Duodenal mucosa (tissue), 2 donors: ENCODE data around the gene JUNB.
A peak's percentile ranks its signal among the peaks of the same experiment; 100 is the strongest.

Experiments used
- H3K27ac ChIP-seq: one replicate; pipeline ENCODE4 v1.7.0; 2013; ENCODE audit warnings: low read depth, low read length
- H3K27me3 ChIP-seq, 2 donors: one replicate each; pipeline ENCODE4 v1.7.0; 2013; ENCODE audit warnings: low read length in 2 of 2, control low read depth in 1 of 2; ENCODE audit not compliant: insufficient read depth in 2 of 2, control insufficient read depth in 1 of 2
- H3K36me3 ChIP-seq, 2 donors: one replicate each; pipeline ENCODE4 v1.7.0; 2013; ENCODE audit warnings: low read length in 2 of 2, control low read depth in 1 of 2; ENCODE audit not compliant: insufficient read depth in 2 of 2, control insufficient read depth in 1 of 2
- H3K4me1 ChIP-seq, 2 donors: one replicate each; pipeline ENCODE4 v1.7.0; 2013; ENCODE audit warnings: low read length in 2 of 2, control low read depth in 1 of 2; ENCODE audit not compliant: insufficient read depth in 2 of 2, control insufficient read depth in 1 of 2
- H3K4me3 ChIP-seq, 2 donors: one replicate each; pipeline ENCODE4 v1.7.0; 2013; ENCODE audit warnings: low read length in 2 of 2, low read depth in 1 of 2
- H3K9ac ChIP-seq, 2 donors: one replicate each; pipeline ENCODE4 v1.7.0; 2013; ENCODE audit warnings: low read length in 2 of 2, low read depth in 1 of 2
- H3K9me3 ChIP-seq, 2 donors: one replicate each; pipeline ENCODE4 v1.7.0; 2013; ENCODE audit warnings: low read length in 2 of 2, control low read depth in 1 of 2; ENCODE audit not compliant: control insufficient read depth in 1 of 2

JUNB gene

DNA sequence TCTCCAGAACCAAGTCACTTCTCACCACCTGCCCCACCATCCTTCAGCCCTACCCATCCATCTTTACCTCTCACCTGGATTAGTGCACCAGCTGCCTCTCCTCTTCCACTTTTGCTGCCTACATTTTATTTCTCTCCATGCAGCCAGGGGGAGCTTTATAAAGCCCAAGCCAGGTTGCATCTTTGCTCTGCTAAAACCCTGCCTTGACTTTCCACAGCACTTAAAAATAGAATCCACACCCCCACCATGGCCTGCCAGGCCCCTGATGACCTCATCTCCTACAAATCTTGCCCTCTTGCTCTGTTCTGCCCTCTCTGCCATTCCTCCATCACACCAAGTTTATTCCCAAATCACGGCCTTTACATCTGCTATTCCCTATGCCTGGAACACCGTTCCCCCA is 17.7 kb upstream of the JUNB start:
- H3K9me3 ChIP-seq: no peaks in the 10 kb centered on the region
- H3K4me1 ChIP-seq: peaks cover 13 to 18% of the 10 kb centered on the region in 2 donors
- H3K36me3 ChIP-seq: peaks cover 4 to 10% of the 10 kb centered on the region in 2 donors
- H3K9ac ChIP-seq: no peak overlapping the region
- H3K27ac ChIP-seq: no peak overlapping the region
- H3K4me3 ChIP-seq: no peak overlapping the region
- H3K27me3 ChIP-seq: no peaks in the 10 kb centered on the region

DNA sequence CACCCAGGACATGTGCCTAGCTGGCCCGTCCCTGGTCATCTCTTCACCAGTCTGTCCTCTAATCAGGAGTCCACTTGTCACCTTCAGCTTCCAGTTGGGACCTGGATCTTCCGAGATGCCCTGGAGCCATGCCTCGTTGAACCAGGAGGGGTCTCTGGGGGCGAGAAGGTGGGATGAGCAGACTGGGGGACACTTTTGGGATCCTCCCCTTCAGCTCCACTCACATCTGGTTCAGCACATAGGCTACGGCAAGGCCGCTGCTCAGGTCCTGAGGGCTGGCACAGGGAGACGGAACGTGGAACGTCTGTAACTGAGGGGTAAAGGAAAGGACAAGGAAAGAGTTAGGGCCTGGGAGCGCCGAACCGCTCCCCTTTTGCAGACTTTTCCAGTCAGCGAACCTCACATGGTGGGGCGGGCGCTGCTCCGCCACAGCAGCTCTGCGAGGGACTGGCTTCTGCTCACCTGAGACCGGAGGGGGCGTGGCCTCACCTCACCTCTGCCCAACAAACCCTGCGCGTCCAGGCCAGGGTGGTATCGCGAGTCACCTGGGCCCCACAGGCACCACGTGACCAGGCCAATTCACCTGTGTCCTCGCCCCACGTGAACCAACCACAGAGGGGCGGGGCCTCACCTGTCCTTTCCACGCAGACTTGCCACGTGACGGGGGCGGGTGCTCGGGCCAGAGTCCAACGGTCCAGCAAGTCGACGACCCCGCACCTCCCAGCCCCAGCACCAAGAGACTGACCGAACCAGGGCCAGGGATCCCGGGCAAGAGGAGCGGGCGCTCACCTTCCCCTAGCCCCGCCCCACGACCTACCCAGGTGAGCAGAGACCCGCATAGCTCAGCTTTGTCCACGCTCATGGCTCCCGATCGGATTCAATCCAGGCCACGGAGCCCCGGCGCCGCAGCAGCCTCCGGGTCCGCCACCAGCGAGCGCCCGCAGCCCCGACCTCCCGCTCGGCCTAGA is 16.4 kb upstream of the JUNB start, which contains the start of gene HOOK2:
Gene HOOK2 (minus strand): TSS at position 965 of the 968 bp plus-strand sequence. CDS start 103 bp downstream, at position 862.
- Histone ChIP-seq H3K27me3 (no peaks in the 10 kb centered on the region), H3K9ac (peak within 1 kb of the TSS; percentile 55 to 79), H3K4me1 (peaks cover 22 to 26% of the 10 kb centered on the region in 2 donors), H3K9me3 (no peaks in the 10 kb centered on the region), H3K27ac (peak within 1 kb of the TSS; percentile 95), H3K36me3 (peaks cover 4 to 10% of the 10 kb centered on the region in 2 donors), H3K4me3 (peak within 1 kb of the TSS; percentile 74 to 79)

DNA sequence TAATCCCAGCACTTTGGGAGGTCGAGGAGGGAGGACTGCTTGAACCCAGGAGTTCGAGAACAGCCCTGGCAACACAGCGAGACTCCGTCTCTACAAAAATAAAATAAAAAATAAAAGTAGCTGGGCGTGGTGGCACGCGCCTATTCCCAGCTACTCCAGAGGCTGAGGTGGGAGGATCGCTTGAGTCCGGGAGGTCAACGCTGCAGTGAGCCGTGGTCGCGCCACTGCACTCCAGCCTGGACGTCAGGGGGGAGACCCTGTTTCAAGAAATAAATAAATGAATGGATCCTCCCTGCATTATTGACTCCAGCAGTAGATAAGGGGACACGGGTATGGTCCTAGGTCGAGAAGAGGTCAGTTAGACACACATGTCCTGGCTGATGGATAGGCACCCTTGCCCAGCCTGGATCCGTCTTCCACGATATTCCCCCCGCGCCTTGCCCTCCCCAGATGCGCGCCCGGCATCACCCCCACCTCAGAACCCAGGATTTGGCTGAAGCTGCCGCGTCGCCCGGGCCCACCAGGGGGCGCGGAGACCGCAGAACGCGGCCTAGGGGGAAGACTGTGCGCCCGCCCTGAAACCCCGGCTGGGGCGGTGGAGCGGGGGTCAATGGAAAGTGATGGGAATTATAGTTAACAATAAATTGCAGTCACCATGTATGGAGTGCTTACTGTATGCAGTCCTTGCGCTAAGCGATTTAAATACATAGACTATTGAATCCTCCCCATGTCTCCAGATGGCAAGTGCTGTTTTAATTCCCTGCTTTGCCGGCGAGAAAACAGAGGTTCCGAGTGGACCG is 13.9 kb upstream of the JUNB start:
- peak overlapping the region; percentile 82 to 85 for H3K9ac ChIP-seq
- peaks cover 0 to 3% of the 10 kb centered on the region in 2 donors for H3K36me3 ChIP-seq
- peaks cover 29 to 30% of the 10 kb centered on the region in 2 donors for H3K4me1 ChIP-seq
- no peaks in the 10 kb centered on the region for H3K9me3 ChIP-seq
- peak overlapping the region; percentile 88 for H3K27ac ChIP-seq
- no peaks in the 10 kb centered on the region for H3K27me3 ChIP-seq
- H3K4me3 ChIP-seq: peak overlapping the region; percentile 76 to 84

DNA sequence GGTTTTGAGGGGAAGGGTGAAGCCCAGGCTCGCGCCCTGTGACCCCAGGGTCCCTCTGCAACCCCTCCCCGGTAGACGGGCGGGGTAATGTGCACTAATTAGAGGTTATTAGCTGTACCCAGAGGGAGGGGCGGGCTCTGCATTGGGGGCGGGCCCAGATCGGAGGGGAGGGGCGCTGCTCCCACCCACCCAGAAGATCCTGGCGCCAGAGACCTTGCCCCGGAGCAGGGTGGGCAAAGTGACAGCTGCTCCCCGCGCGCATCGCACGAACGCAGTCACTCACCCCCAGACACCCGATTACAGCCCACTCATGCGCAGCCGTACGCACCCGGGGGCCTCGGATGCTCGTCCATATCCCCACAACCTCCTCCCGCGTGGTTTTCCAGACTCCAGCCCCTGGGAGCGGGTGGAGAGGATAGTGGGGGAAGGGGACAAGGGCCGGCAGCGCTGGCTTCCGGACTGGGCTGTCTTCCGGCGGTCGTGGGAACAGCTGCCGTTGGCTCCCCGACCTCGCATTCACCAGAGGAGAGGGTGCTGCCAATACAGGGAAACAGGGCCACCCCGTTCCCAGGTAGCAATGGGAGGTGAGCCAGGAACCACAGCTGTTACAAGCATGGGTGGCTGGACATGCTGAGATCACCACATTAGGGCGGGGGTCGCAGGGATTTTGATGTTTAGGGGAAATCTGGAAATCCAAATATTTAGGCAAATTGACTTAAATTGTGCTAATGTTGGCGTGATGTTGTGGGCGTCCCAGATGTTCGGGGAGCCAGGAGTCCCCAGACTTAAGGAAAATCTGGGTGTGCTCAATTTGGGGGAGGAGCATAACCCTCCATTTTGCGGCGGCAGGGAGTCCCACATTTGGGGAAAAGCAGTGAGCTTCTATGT is 13.0 kb upstream of the JUNB start:
- no peaks in the 10 kb centered on the region for H3K9me3 ChIP-seq
- H3K27ac ChIP-seq: peak overlapping the region; percentile 88
- peak overlapping the region; percentile 76 to 84 for H3K4me3 ChIP-seq
- no peaks in the 10 kb centered on the region for H3K27me3 ChIP-seq
- peaks cover 35 to 36% of the 10 kb centered on the region in 2 donors for H3K4me1 ChIP-seq
- peaks cover 0 to 3% of the 10 kb centered on the region in 2 donors for H3K36me3 ChIP-seq
- peak overlapping the region; percentile 82 to 85 for H3K9ac ChIP-seq

DNA sequence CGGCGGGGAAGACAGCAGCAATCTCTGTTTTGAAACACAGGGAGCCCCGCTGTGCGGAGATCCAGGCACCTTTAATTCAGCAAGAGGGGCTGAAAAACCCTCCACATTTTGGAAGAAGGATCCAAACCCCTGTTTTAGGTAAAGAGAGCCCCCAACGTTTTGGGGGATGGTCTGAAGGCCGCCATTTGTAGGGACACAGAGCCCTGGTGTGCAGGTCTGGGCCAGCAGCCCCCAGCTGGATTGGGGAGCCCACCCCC is 12.5 kb upstream of the JUNB start:
- H3K9ac ChIP-seq: peak overlapping the region; percentile 82 to 85
- peaks cover 41 to 42% of the 10 kb centered on the region in 2 donors for H3K4me1 ChIP-seq
- H3K9me3 ChIP-seq: no peaks in the 10 kb centered on the region
- H3K4me3 ChIP-seq: peak overlapping the region; percentile 76 to 84
- H3K27me3 ChIP-seq: no peaks in the 10 kb centered on the region
- peak overlapping the region; percentile 88 for H3K27ac ChIP-seq
- H3K36me3 ChIP-seq: peaks cover 0 to 3% of the 10 kb centered on the region in 2 donors

DNA sequence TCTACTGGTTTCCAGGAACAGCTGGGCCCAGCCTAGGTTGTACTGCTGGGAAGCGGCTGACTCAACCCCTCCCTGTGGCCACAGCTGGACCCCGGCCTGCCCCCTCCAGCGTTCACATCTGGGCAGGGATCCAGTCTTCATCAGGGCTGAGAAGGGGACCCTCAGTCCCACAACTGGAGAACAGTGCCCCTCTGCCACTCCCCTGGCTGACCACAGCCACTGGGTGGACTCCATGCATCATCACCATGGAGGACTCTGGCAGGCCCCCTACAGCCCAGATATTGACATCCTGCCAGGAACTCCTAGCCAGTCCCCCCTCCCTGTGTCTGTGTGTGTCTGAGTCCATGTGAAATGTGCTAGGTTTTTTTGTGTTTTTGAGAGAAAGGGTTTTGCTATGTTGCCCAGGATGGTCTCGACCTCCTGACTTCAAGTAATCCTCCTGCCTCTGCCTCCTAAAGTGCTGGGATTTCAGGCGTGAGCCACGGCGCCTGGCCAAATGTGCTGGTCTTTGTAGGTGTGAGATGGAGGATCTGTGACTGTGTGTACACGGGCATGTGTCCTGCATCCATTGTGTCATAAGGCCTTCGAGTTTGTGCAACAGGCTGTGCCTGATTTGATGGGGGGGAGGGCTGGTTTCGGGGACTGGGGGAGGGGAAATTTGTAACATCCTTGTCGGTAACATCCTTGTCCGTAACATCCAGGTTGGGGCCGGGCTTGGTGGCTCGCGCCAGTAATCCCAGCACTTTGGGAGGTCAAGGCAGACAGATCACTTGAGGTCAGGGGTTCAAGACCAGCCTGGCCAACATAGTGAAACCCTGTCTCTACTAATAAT is 11.9 kb upstream of the JUNB start:
- Histone ChIP-seq H3K27ac (peak overlapping the region; percentile 88), H3K36me3 (peaks cover 0 to under 1% of the 10 kb centered on the region in 2 donors), H3K4me1 (peaks cover 44 to 45% of the 10 kb centered on the region in 2 donors), H3K9ac (peak overlapping the region; percentile 82 to 85), H3K4me3 (peak overlapping the region; percentile 76 to 84), H3K27me3 (no peaks in the 10 kb centered on the region), H3K9me3 (no peaks in the 10 kb centered on the region)

DNA sequence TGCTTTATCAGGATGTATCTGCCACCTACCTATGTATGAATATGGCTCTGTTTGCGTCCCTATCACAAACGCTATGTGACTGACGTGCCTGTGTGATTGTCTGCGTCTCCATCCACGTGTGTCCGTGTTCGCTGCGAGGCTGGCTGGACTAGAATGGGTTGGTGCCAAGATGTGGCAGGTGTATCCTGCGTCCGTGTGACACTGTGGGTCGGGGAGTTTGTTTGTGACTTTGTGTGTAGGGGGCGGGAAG is 9.2 kb upstream of the JUNB start:
- peak overlapping the region; percentile 90 for H3K27ac ChIP-seq
- H3K4me3 ChIP-seq: peak overlapping the region; percentile 58 to 70
- peak overlapping the region; percentile 65 to 87 for H3K9ac ChIP-seq
- H3K4me1 ChIP-seq: peaks cover 64 to 69% of the 10 kb centered on the region in 2 donors
- no peaks in the 10 kb centered on the region for H3K9me3 ChIP-seq
- H3K36me3 ChIP-seq: no peaks in the 10 kb centered on the region
- H3K27me3 ChIP-seq: no peaks in the 10 kb centered on the region

DNA sequence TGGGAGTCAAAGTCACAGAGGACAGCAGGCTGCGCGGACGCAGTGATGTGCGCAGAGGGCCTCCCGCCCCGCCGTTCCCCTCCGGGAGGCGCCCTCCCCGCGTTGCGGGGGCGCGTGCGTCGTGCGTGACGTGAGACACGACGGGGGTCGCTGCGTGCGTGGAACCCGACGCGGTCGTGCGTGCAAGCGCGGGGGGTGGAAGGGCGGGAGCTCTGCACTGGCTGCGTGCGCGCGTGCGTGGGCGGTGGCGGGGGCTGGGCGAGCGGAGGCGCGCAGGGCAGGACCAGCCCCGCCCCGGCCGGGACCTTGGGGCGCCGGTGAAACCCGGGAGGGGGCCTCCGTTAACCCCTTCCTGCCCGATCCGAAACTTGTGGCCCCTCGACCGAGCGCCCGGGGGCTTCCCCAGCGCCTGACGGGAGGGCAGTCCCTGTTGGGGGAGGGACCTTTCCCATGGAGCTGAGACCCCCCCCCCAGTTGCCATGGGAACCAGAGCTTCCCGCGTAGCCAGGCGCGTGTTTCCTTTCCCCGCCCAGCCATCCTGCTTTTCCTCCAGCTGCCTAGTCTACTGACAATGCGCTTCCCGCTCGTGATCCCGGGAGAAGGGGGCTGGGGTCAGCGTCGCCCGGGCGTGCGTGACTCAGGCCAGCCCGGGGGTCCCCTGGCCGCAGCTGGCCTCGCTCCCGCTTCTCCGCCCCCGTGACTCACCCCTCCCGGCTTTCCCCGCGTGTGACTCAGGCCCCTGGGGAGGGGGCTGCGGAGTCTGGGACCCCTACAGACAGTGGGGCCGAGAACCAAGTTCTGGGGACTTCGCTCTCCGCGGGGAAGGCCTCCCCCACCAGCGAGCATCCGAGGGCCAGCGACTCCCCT is 8.6 kb upstream of the JUNB start:
- Histone ChIP-seq H3K27me3 (no peaks in the 10 kb centered on the region), H3K4me1 (peaks cover 67 to 70% of the 10 kb centered on the region in 2 donors)

More for the DNA sequence above, 8.6 kb upstream of the JUNB start:
- Histone ChIP-seq H3K4me3 (peak overlapping the region; percentile 58 to 70), H3K36me3 (no peaks in the 10 kb centered on the region), H3K27ac (peak overlapping the region; percentile 90), H3K9ac (peak overlapping the region; percentile 65 to 87), H3K9me3 (no peaks in the 10 kb centered on the region)
